ENCODE results near the gene PFAS.

- TF ChIP-seq CTCF (IDR thresholded peaks at IDR 0.05; ENCODE audit: insufficient read depth, low read length, poor library complexity, severe bottlenecking) (no peak), EZH2phosphoT487 (conservative IDR thresholded peaks at IDR 0.05; ENCODE audit: low read length) (no peak)
Measured at GRCh38 chr17:8206536-8206935, 42.6 kb upstream of the PFAS start.
